Mesenchymal stem cell (in vitro differentiated cells and primary cell): ENCODE results near the gene NLGN1.

Source experiments
- DNase-seq: peaks from one replicate; pipeline ENCODE4 v3.0.0-alpha.2; 2013
- H2AFZ ChIP-seq: one replicate; pipeline ENCODE4 v1.6.1; 2013; ENCODE audit warnings: low read depth, mild to moderate bottlenecking, control low read depth, inconsistent platforms, low read length, moderate library complexity
- H2AK5ac ChIP-seq: 2 replicates; pipeline ENCODE4 v1.6.1; 2013; ENCODE audit warnings: low read length, moderate library complexity, mild to moderate bottlenecking, inconsistent platforms; ENCODE audit not compliant: severe bottlenecking
- H2BK120ac ChIP-seq: one replicate; pipeline ENCODE4 v1.6.1; 2013; ENCODE audit warnings: low read depth, mild to moderate bottlenecking, inconsistent platforms, low read length, moderate library complexity
- H2BK12ac ChIP-seq, 2 experiments: one replicate each; pipeline ENCODE4 v1.6.1; 2013; ENCODE audit warnings: inconsistent platforms in 2 of 2, low read length in 2 of 2, mild to moderate bottlenecking in 2 of 2, moderate library complexity in 2 of 2, control low read depth in 1 of 2
- H2BK15ac ChIP-seq: one replicate; pipeline ENCODE4 v1.6.1; 2013; ENCODE audit warnings: mild to moderate bottlenecking, low read depth, inconsistent platforms; ENCODE audit not compliant: poor library complexity, severe bottlenecking
- H2BK5ac ChIP-seq: 2 replicates; pipeline ENCODE4 v1.6.1; 2013; ENCODE audit warnings: low read depth, mild to moderate bottlenecking, low read length, control low read depth, inconsistent platforms; ENCODE audit not compliant: poor library complexity, severe bottlenecking
- H3K14ac ChIP-seq, 2 experiments: one replicate each; pipeline ENCODE4 v1.6.1; 2013; ENCODE audit warnings: inconsistent platforms in 2 of 2, low read length in 2 of 2, control low read depth in 1 of 2, mild to moderate bottlenecking in 1 of 2, moderate library complexity in 1 of 2
- H3K18ac ChIP-seq, 2 experiments: one replicate each; pipeline ENCODE4 v1.6.1; 2013; ENCODE audit warnings: inconsistent platforms in 2 of 2, low read length in 2 of 2, control low read depth in 1 of 2, low read depth in 1 of 2, mild to moderate bottlenecking in 1 of 2
- H3K23ac ChIP-seq, 2 experiments: one replicate each; pipeline ENCODE4 v1.6.1; 2013; ENCODE audit warnings: inconsistent platforms in 2 of 2, low read length in 2 of 2, mild to moderate bottlenecking in 2 of 2, moderate library complexity in 2 of 2, control low read depth in 1 of 2
- H3K27ac ChIP-seq: 2 replicates; pipeline ENCODE4 v1.5.1; 2013; ENCODE audit warnings: mild to moderate bottlenecking, moderate library complexity, low read length, control low read depth, inconsistent platforms; ENCODE audit not compliant: poor library complexity, severe bottlenecking
- H3K27me3 ChIP-seq, 2 experiments: 2 replicates each; pipeline versions ENCODE4 v1.6.1 to v1.7.0; 2013; ENCODE audit warnings: low read length in 2 of 2, mild to moderate bottlenecking in 2 of 2, moderate library complexity in 2 of 2, control low read depth in 1 of 2, inconsistent platforms in 1 of 2; ENCODE audit not compliant: control insufficient read depth in 1 of 2, insufficient read depth in 1 of 2
- H3K36me3 ChIP-seq, 2 experiments: 2 replicates each; pipeline versions ENCODE4 v1.6.1 to v1.7.0; 2013; ENCODE audit warnings: low read length in 2 of 2, control low read depth in 1 of 2, inconsistent platforms in 1 of 2, low read depth in 1 of 2, mild to moderate bottlenecking in 1 of 2; ENCODE audit not compliant: insufficient read depth in 2 of 2, control insufficient read depth in 1 of 2
- H3K4ac ChIP-seq, 2 experiments: one replicate each; pipeline ENCODE4 v1.6.1; 2013; ENCODE audit warnings: inconsistent platforms in 2 of 2, low read length in 2 of 2, mild to moderate bottlenecking in 2 of 2, moderate library complexity in 2 of 2, control low read depth in 1 of 2, low read depth in 1 of 2
- H3K4me1 ChIP-seq: 2 replicates; pipeline ENCODE4 v1.6.1; 2013; ENCODE audit warnings: low read depth, low read length, control low read depth; ENCODE audit not compliant: control insufficient read depth, insufficient read depth
- H3K4me2 ChIP-seq: 2 replicates; pipeline ENCODE4 v1.6.1; 2013; ENCODE audit warnings: low read length, mild to moderate bottlenecking, inconsistent platforms; ENCODE audit not compliant: poor library complexity, severe bottlenecking
- H3K4me3 ChIP-seq, 2 experiments: 2 replicates each; pipeline versions ENCODE4 v1.5.1 to v1.7.0; 2013; ENCODE audit warnings: low read length in 2 of 2, mild to moderate bottlenecking in 2 of 2, control low read depth in 1 of 2, low read depth in 1 of 2; ENCODE audit not compliant: insufficient read depth in 1 of 2
- H3K79me1 ChIP-seq: replicated peaks from 2 replicates; pipeline ENCODE4 v1.6.1; 2013; ENCODE audit warnings: mild to moderate bottlenecking, control low read depth, low read length, inconsistent platforms; ENCODE audit not compliant: poor library complexity, severe bottlenecking
- H3K9ac ChIP-seq: 2 replicates; pipeline ENCODE4 v1.7.0; 2013; ENCODE audit warnings: mild to moderate bottlenecking, low read length, moderate library complexity
- H3K9me3 ChIP-seq: 2 replicates; pipeline ENCODE4 v1.7.0; 2013; ENCODE audit warnings: mild to moderate bottlenecking, low read length; ENCODE audit not compliant: control insufficient read depth
- H4K8ac ChIP-seq: one replicate; pipeline ENCODE4 v1.6.1; 2013; ENCODE audit warnings: inconsistent platforms, mild to moderate bottlenecking, low read length, moderate library complexity
- H4K91ac ChIP-seq: one replicate; pipeline ENCODE4 v1.6.1; 2013; ENCODE audit warnings: mild to moderate bottlenecking, low read length, inconsistent platforms
- WGBS: methylation state at CpG from one replicate; pipeline ENCODE4 v1.1.7; 2013; ENCODE audit warnings: mixed read lengths; 5-methylcytosine and 5-hydroxymethylcytosine counted together

NLGN1 gene

GRCh38 chr3:173846584-173846983 is 449.0 kb downstream of the NLGN1 start:
- Histone ChIP-seq H3K9ac (no peak overlapping the region), H3K18ac (no peak overlapping the region), H2BK12ac (no peak overlapping the region), H4K91ac (no peak overlapping the region), H4K8ac (no peak overlapping the region), H2AFZ (no peak overlapping the region), H3K36me3 (no peaks in the 10 kb centered on the region), H3K27ac (no peak overlapping the region), H3K27me3 (no peaks in the 10 kb centered on the region), H3K4ac (no peak overlapping the region), H2BK15ac (no peak overlapping the region), H3K23ac (no peak overlapping the region), H3K14ac (no peak overlapping the region), H2BK5ac (no peak overlapping the region), H3K4me2 (no peak overlapping the region), H3K9me3 (no peaks in the 10 kb centered on the region), H2AK5ac (no peak overlapping the region), H2BK120ac (no peak overlapping the region), H3K4me1 (no peaks in the 10 kb centered on the region), H3K79me1 (no peaks in the 10 kb centered on the region), H3K4me3 (no peak overlapping the region)
- DNase-seq, result no peak
- WGBS, result no CpG with 5 or more reads among the region's 2 CpGs

GRCh38 chr3:173849489-173849888 is 451.9 kb downstream of the NLGN1 start:
- no peak overlapping the region for H2AK5ac ChIP-seq
- H3K79me1 ChIP-seq, result no peaks in the 10 kb centered on the region
- no peak overlapping the region for H3K4ac ChIP-seq
- H3K9ac ChIP-seq, result no peak overlapping the region
- H3K23ac ChIP-seq, result no peak overlapping the region
- H2BK15ac ChIP-seq, result no peak overlapping the region
- H2BK12ac ChIP-seq, result no peak overlapping the region
- H3K14ac ChIP-seq, result no peak overlapping the region
- H3K27ac ChIP-seq, result no peak overlapping the region
- no peak overlapping the region for H2BK5ac ChIP-seq
- no peaks in the 10 kb centered on the region for H3K27me3 ChIP-seq
- DNase-seq, result no peak
- H3K36me3 ChIP-seq, result no peaks in the 10 kb centered on the region
- H3K9me3 ChIP-seq, result no peaks in the 10 kb centered on the region
- H4K91ac ChIP-seq, result no peak overlapping the region
- H2BK120ac ChIP-seq, result no peak overlapping the region
- H3K18ac ChIP-seq, result no peak overlapping the region
- WGBS, result no CpG with 5 or more reads among the region's 4 CpGs
- H3K4me1 ChIP-seq, result no peaks in the 10 kb centered on the region
- H3K4me3 ChIP-seq, result no peak overlapping the region
- no peak overlapping the region for H4K8ac ChIP-seq
- H3K4me2 ChIP-seq, result no peak overlapping the region
- H2AFZ ChIP-seq, result no peak overlapping the region

DNA sequence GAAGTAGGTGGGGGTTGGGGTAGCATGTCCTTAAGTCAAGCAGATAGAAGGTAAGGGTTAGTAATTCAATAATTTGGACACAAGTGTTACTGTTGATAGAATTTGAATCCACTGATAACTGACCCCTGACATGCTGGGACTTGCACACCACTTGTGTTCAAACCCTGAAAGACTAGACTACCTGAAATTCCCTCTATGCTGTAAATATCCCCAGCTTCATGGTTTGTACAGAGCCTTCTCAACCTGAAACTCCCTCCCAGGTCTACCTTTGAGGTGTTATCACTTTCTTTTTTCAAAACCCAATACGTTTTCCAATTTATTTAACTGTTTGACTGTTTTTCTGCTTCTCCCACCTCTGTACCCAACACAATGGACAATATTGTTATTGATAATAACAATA is 459.6 kb downstream of the NLGN1 start:
- no peak for DNase-seq
- H3K4me1 ChIP-seq, result no peaks in the 10 kb centered on the region
- no peak overlapping the region for H3K4me3 ChIP-seq
- H3K23ac ChIP-seq, result no peak overlapping the region
- no CpG with 5 or more reads among the region's 1 CpG for WGBS
- no peak overlapping the region for H2BK5ac ChIP-seq
- no peak overlapping the region for H2BK15ac ChIP-seq
- H2AK5ac ChIP-seq, result no peak overlapping the region
- H3K4me2 ChIP-seq, result no peak overlapping the region
- no peaks in the 10 kb centered on the region for H3K27me3 ChIP-seq
- no peak overlapping the region for H3K27ac ChIP-seq
- H2AFZ ChIP-seq, result no peak overlapping the region
- no peak overlapping the region for H4K8ac ChIP-seq
- H3K9ac ChIP-seq, result no peak overlapping the region
- no peak overlapping the region for H3K18ac ChIP-seq
- H3K9me3 ChIP-seq, result no peaks in the 10 kb centered on the region
- H4K91ac ChIP-seq, result no peak overlapping the region
- no peak overlapping the region for H2BK120ac ChIP-seq
- no peak overlapping the region for H3K4ac ChIP-seq
- H3K79me1 ChIP-seq, result no peaks in the 10 kb centered on the region
- H3K36me3 ChIP-seq, result no peaks in the 10 kb centered on the region
- no peak overlapping the region for H2BK12ac ChIP-seq
- H3K14ac ChIP-seq, result no peak overlapping the region

- H3K27ac ChIP-seq, result no peak overlapping the region
- H3K79me1 ChIP-seq, result no peaks in the 10 kb centered on the region
- H4K91ac ChIP-seq, result no peak overlapping the region
- H3K27me3 ChIP-seq, result no peaks in the 10 kb centered on the region
- H2BK12ac ChIP-seq, result no peak overlapping the region
- H3K14ac ChIP-seq, result no peak overlapping the region
- H4K8ac ChIP-seq, result no peak overlapping the region
- no peaks in the 10 kb centered on the region for H3K36me3 ChIP-seq
- no peak overlapping the region for H3K4me3 ChIP-seq
- no peak overlapping the region for H3K18ac ChIP-seq
- H3K23ac ChIP-seq, result no peak overlapping the region
- DNase-seq, result no peak
- no peak overlapping the region for H2BK5ac ChIP-seq
- no peak overlapping the region for H2AFZ ChIP-seq
- H3K4me1 ChIP-seq, result no peaks in the 10 kb centered on the region
- no CpG with 5 or more reads among the region's 1 CpG for WGBS
- H2AK5ac ChIP-seq, result no peak overlapping the region
- H3K9ac ChIP-seq, result no peak overlapping the region
- no peak overlapping the region for H3K4me2 ChIP-seq
- no peak overlapping the region for H3K4ac ChIP-seq
- no peaks in the 10 kb centered on the region for H3K9me3 ChIP-seq
- H2BK15ac ChIP-seq, result no peak overlapping the region
- H2BK120ac ChIP-seq, result no peak overlapping the region
These were observed 465.2 kb downstream of the NLGN1 start for GRCh38 chr3:173862701-173863100.
